Measurements from ENCODE around the gene ARHGAP25.

DNA sequence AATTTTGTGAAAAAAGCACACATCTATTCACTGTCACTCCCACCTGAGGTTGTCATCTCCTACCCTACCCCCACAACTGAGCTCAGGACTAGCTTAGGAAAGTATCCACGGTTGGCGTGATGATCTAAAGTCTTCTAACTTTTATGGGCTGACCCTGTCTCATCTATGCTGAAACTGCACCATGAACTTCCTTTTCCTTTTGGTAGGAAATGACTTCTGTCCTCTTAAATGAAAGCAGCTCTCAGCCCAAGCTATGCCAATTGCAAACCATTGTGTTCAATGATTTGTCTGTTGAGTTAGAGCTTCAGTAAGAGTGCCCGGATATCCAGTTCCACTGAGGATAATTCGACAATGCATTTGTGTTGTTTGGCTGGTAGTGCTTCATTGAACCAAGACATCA lies 52.7 kb downstream of the ARHGAP25 start:
- TF ChIP-seq POLR2A (IDR thresholded peaks at IDR 0.05; ENCODE audit: low read depth, low read length): no peak
- TF ChIP-seq, protein P1, sequence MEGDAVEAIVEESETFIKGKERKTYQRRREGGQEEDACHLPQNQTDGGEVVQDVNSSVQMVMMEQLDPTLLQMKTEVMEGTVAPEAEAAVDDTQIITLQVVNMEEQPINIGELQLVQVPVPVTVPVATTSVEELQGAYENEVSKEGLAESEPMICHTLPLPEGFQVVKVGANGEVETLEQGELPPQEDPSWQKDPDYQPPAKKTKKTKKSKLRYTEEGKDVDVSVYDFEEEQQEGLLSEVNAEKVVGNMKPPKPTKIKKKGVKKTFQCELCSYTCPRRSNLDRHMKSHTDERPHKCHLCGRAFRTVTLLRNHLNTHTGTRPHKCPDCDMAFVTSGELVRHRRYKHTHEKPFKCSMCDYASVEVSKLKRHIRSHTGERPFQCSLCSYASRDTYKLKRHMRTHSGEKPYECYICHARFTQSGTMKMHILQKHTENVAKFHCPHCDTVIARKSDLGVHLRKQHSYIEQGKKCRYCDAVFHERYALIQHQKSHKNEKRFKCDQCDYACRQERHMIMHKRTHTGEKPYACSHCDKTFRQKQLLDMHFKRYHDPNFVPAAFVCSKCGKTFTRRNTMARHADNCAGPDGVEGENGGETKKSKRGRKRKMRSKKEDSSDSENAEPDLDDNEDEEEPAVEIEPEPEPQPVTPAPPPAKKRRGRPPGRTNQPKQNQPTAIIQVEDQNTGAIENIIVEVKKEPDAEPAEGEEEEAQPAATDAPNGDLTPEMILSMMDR (IDR thresholded peaks at IDR 0.05; ENCODE audit: extremely low read depth in 1 of 2, insufficient read depth in 1 of 2, low read depth in 1 of 2, low read length in 2 of 2): no peak

Data from endothelial cell of umbilical vein (primary cell).